Ovary (tissue), 3 donors: ENCODE measurements around the gene DDR1.

Source experiments
- CTCF ChIP-seq, 3 donors: fragments of 450-650 bp in 2 of 3; fragments of 200-600 bp in 1 of 3; IDR thresholded peaks; one replicate each; pipeline versions ENCODE4 v1.5.1 to v1.8.0; 2016 to 2022; ENCODE audit warnings: antibody characterized with exemption in 3 of 3, mild to moderate bottlenecking in 1 of 3
- EP300 ChIP-seq: sonication (generic); formaldehyde crosslinking; IDR thresholded peaks from one replicate; pipeline ENCODE4 v1.6.1; 2017; ENCODE audit warnings: antibody characterized with exemption
- POLR2A ChIP-seq: fragments of 450-650 bp; IDR thresholded peaks from one replicate; pipeline ENCODE4 v1.6.1; 2017; ENCODE audit warnings: antibody characterized with exemption, mild to moderate bottlenecking, moderate library complexity
- donor health status: DM: no; HTN: no; CAD: no.

GRCh38 chr6:30855429-30856075 is 28.8 kb upstream of the DDR1 start:
- TF ChIP-seq CTCF (IDR thresholded peaks at IDR 0.05) = no peak
- TF ChIP-seq POLR2A = no peak
- TF ChIP-seq EP300 = no peak
